ENCODE results near the gene CCDC127.

CCDC127 gene

DNA sequence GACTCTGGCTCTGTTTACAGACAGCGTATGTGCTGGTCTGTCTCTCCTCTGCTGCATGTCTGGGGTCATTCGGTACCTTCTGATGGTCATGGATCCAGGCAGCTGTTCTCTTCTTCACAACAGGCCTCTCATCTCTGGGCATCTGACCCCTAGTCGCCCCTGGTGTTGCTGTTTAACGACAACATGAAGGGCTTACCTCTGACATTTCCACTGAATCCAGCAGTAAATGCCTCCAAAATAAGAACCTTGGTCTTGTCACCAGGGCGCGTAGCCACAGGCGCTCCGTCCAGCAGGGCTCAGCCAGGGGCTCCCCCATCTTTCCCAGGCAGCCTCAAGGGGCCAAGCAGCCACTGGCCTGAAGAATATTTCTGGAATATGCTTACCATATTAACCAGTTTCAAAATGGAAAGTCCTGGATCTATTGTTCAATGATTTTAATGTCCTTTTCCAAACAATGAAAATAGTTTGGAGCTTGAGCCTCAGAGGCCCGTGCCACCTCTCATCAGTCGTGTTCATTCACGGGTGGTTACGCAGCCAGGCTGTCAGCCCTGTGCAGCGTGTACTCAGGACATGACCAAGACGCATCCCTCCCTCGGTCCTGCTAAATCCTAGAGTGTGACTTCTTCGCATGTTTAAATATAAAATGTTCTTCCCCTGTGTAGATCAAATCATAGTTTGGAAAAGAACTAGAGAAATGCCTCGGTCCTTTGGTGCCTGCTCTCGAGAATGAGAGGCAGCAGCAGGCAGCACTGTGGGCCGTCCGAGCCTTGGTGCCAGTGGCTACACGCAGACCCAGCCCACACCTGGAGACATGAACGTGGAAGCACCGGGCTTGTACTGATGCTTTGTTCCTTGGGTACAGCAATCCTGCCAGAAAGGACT lies 56.8 kb downstream of the CCDC127 start:
- DNase-seq, result no peak

DNA sequence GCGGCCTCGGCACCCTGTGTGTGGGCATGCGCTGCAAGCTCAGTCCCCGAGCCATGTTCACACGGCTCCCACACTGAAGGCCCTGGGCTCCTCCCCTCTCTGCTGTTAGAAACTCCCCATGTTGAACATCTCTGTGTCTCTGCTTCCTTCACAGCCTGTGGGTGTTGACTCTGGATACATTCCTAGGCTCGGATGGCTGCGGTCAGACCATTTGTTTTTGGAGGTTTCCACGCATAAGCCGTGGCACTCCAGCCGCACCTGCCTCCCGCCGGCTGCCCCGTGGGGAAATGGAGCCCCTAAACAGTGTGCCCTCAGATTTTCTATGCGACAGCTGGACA lies 57.8 kb downstream of the CCDC127 start:
- no peak for DNase-seq

DNA sequence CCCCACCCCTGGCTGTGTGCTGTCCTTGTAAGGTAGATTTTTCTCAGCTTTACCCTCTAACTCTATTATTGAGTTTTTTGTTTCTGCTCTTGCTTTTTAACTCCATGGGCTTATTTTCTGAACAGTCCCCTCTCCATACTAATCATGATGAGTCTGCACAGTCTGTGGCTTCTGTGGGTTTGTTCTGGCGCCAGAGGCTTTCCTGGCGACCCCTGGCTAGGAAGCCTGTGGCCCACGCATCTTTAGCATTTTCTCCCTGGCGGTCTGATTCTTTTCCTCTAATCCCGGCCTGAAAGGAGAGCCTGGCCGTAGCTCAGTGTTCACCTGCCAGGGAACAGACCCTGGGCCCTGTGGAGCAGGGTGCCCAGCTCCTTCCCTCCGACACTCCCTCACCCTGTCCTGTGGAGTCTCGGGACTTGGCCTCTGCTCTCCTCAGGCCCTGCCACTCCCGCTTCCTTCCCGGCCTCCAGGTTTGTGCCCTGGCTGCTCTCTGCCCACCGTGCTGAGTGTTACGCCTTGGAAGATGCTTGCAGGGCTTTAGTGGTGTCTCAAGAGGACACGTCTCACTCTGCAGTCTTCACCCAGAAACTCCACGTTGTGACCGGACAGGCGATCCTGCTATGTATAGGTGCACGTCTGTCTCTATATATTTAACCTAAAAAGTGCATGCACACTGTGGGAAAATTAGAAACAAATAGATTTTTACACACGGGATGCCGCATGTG lies 58.3 kb downstream of the CCDC127 start:
- no peak for DNase-seq

DNA sequence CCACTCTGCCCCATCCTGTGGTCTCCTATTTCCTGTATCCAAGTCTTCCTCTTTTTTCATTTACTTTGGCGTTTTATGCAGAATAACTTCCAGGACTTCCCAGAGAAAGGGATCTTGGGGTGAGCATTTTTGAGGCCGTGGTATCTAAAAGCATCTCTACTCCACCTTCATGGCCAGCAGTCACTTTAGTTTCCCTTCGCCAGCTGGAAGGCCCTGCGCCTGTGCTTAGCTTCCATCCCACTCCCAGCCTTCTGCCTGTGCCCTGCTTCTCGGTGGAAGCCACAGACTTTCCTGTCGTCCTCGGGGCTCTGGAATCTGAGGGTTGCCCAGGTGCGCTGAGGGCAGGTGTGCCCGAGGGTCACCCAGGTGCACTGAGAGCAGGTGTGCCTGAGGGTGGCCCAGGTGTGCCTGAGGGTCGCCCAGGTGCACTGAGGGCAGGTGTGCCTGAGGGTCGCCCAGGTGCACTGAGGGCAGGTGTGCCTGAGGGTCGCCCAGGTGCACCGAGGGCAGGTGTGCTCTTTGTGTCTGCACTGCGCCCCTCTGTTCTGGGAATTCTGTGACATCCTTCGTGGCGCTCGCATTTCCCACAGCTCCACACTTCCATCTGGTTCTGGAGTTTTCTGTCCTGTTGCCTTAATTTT lies 59.0 kb downstream of the CCDC127 start:
- DNase-seq, result no peak

DNA sequence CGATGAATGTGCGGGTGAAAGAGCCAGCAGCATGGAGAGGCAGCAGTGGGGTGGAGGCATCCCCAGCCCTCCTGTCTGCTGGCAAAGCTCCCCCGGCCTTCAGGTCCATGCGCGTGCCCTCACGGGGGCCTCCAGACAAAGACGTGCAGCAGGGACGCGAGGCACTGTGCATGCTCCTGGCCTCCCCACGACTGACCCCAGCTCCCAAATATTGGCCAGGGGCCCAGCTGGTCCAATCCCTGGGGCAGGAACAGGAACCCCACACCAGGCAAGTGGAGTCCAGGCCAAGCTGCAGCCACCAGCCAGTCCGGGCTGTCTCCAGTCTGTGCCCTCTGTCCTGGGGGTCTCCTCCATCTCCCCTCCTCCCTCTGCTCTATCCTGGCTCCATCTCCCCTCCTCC lies 60.2 kb downstream of the CCDC127 start:
- DNase-seq, result no peak

DNA sequence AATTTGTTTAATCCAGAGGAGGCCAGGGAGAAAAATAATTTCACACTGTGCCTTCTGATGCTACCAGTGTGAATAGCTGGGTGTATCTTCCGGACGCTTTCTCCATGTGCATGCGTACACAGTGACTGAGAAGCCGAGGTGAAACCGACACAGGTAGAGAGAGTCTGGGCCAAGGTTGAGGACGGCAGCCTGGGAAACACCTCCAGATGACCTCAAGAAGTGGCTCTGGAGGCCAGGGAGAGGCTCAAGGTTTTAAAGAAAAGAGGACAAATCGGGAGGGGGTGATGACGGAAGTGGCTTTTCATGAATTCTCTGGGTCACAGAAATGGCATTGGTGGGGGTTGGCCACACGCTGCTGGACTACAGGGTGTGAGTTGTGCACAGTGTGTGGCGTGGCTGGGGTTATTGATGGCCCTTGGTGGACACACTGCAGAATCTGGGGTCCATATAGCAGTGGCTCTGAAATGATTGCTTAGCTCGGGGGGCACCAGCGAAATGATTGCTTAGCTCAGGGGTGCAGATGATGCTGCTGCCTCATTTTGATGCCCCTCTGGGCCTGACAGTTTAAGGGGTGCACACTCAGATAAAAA lies 60.7 kb downstream of the CCDC127 start:
- DNase-seq, result no peak

DNA sequence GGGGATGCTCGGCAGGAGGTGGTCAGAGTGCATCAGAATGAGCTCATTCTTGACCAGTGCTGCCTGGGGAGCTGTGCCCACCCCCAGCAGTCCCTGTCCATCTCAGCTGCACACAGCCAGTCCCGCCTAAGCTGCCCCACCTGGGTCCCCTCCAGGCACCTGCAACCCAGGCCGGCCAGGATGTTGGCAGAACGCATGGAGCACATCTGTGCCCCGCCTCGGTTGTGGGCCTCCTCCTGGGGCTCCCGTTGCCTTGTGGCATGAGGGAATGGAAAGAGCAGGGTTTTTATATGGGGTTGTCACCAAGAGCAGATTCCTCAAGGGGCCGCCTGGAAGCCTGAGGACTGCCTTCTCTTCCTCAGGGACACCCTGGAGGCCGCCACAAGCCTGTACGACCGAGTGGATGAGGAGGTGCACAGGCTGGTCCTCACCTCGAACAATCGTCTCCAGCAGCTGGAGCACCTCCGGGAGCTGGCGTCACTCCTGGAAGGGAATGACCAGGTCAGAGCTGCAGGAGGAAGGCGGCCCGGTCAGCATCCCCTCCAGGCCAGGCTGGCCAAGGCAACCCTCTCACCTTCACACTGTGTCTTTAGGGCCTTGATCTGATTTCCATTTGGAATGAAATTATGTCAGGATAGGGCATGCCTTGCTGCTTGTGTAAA lies 61.4 kb downstream of the CCDC127 start:
- DNase-seq, result no peak

DNA sequence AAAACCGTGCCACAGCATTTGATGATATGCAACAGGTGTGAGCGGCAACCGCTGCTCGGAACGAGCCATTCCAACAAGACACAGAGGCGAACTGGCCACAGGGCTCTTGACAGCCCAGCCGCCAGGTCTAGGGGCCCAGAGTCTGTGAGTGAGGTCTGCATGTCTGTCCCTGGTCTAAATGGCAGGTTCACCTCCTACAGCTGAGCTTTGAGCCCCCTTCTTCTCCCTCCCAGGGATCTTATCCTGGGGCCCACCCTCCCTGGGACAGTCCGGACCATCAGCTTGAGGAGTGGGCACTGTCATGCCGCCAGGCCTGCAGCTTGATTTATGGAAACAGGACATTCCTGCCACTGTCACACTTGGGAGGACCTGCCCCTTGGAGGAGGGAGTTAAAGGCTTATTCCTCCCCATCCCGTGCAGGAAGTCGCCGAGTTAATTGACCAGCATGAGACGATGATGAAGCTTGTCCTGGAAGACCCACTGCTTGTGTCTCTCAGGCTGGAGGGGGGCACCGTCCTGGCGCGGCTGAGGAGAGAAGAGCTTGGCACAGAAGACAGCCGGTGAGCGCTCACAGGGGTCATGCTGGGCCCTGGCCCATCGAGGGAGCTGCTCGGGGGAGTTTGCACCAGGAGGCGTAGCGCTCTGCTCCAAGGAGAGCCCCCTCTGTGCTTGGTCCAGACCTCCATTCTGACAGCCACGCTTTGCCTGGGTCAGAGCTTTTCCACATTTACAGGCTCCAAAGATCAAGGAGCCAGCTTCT lies 62.1 kb downstream of the CCDC127 start:
- DNase-seq, result no peak

DNA sequence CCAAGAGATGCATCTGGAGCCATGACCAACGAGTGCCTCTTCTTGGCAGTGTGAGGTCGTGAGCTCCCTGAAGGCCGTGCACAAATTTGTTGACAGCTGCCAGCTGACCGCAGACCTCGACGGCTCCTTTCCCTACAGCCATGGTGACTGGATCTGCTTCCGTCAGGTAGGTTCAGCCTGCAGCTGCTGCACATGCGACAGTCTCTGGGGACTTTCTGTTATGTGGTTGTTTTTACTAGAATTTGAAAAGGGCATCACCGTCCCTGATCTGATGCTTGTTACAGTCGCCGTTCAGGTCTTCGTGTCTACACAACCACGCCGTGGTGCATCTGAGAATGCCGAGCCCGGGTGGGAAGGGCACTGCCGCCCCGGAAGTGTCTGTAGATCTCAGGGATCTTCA lies 63.1 kb downstream of the CCDC127 start:
- DNase-seq, result no peak

DNA sequence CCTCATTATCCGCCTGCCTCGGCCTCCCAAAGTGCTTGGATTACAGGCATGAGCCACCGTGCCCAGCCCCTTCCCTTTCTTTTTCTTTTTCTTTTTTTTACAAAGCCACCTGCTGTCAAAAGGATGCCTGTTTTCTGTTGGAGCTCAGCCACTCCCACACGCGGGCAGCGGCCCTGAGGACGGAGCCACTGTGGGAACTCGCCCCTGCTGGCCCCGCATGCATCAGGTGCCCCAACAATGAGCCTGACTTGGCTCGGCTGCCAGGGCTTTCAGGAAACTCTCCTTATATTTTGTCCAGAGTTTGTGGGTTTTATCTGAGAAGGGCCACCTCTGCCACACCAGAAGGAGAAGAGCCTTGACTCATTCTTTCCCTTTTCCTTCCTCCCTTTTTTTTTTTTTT lies 63.7 kb downstream of the CCDC127 start:
- DNase-seq, result no peak

DNA sequence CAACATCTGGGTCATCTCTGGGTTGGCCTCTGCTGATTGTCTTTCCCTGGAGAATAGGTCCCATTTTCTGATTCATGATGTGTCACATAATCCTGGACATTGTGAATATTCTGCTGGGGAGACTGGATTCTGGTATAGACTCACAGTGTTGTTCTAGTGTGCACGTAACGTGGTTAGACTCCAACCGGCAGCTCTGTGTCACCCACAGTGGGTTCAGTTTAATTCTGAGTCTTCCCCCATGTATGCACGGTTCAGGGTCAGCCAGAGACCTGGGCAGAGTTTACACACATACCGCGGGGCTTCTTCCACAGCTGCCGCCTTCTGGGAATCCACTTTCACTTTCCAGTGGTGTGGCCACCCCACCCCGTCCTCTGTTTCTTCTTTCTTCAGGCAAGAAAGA lies 64.7 kb downstream of the CCDC127 start:
- DNase-seq, result no peak

DNA sequence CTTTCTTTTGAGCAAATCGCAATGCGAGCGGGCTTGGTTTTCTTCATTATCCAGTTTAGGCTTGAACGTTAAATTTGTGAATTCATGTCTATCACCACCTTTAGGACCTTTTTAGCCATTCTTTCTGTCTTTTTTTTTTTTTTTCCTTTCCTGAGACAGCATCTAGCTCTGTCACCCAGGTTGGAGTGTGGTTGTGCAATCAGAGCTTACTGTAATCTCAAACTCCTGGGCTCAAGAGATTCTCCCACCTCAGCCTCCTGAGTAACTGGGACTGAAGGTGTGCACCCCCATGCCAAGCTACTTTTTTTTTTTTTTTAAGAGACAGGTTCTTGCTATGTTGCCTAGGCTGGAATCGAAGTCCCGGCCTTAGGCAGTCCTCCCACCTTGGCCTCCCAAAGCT lies 65.9 kb downstream of the CCDC127 start:
- no peak for DNase-seq

DNA sequence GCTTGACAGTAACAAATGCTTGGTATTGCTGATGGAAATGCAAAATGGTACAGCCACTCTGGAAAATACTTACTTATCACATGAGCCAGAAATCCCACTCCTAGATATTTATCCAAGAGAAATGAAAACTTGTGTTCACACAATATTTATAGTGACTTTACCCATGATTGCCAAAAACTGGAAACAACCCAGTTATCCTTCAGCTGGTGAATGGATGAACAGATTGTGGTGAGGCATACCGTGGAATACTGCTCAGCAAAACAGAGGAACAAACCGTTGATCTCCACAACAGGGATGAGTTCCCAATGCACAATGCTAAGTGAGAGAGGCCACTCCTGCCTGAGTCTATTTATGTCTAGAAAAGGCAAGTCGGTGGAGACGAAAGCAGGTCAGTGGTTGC lies 67.2 kb downstream of the CCDC127 start:
- no peak for DNase-seq

DNA sequence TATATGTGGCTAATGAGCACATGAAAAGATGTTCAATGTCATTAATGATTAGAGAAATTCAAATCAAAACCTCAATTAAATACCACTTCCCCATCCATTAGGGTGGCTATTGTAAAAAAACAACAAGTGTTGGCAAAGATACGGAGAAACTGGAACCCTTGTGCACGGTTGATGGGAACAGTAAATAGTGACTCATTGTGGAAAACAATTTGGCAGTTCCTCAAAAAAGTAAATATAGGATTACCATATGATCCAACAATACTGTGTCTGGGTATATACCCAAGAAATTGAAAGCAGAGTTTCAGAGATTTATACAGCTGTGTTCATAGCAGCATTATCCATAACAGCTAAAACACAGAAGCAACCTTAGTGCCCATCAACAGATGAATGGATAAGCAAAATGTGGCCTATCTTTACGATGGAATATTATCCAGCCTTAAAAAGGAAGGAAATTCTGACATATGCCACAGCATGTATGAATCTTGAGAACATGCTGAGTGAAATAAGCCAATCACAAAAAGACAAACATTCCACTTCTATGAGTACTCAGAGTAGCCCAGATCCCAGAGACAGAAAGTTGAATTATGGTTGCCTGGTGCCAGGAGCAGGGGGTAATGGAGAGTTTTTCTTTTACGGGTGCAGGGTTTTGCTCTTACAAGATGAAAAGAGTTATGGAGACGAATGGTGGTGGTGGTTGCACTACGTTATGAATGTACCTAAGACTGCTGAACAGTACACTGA lies 68.0 kb downstream of the CCDC127 start:
- no peak for DNase-seq

DNA sequence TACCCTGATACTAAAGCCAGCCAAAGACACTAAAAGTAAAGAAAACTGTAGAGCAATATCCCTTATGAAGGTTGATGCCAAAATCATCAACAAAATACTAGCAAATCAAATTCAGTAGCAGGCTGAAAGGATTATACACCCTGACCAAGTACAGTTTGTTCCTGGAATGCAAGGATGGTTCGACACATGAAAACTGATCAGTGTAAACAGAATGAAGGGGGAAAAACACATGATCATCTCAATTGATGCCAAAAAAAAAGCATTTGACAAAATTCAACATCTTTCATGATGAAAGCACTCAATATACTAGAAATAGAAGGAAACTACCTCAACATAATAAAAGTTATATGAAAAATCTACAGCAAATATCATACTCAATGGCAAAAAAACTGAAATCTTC lies 70.2 kb downstream of the CCDC127 start:
- no peak for DNase-seq

Measured in nucleus accumbens (tissue), 56 donors.